Coronary artery (tissue), 2 donors: ENCODE measurements around the gene GRIN1.
A peak's percentile ranks its signal among the peaks of the same experiment; 100 is the strongest.
"Not testable (repeated sequence)": the region's sequence is repeated elsewhere in the genome, so short reads cannot be mapped to it uniquely, and the experiment has no call there.

Experiments
- DNase-seq: peaks from one replicate; pipeline ENCODE4 v3.0.0-alpha.2; 2017; ENCODE audit warnings: low spot score
- H3K27ac ChIP-seq, 2 donors: fragments of 200-600 bp; sonication (generic); one replicate each; pipeline ENCODE4 v1.5.1; 2016 to 2019
- H3K4me3 ChIP-seq: fragments of 200-600 bp; sonication (generic); 2 replicates; pipeline ENCODE4 v1.5.1; 2016; ENCODE audit warnings: mild to moderate bottlenecking, moderate library complexity
- CTCF ChIP-seq: fragments of 200-600 bp; sonication (generic); IDR thresholded peaks from one replicate; pipeline ENCODE4 v1.5.1; 2019; ENCODE audit warnings: antibody characterized with exemption

GRIN1 gene

GRCh38 chr9:137117269-137117731 lies 21.7 kb upstream of the GRIN1 start:
- H3K27ac ChIP-seq = peak overlapping the region in 1 of 2 donors; percentile 74
- no peak overlapping the region for H3K4me3 ChIP-seq
- DNase-seq = no peak
- no peak for TF ChIP-seq CTCF

DNA sequence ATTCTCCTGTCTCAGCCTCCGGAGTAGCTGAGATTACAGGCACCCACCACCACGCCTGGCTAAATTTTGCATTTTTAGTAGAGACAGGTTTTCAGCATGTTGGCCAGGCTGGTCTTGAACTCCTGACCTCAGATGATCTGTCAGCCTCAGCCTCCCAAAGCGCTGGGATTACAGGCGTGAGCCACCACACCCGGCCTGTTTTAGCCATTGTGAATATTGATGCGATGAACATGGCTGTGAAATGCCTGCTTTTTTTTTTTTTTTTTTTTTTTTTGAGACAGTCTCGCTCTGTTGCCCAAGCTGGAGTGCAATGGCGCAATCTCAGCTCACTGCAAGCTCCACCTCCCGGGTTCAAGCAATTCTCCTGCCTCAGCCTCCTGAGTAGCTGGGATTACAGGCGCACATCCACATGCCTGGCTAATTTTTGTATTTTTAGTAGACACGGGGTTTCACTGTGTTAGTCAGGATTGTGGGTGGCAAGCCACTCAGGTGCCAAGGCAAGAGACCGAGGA lies 20.8 kb upstream of the GRIN1 start:
- not testable (repeated sequence) for H3K4me3 ChIP-seq, DNase-seq, H3K27ac ChIP-seq

DNA sequence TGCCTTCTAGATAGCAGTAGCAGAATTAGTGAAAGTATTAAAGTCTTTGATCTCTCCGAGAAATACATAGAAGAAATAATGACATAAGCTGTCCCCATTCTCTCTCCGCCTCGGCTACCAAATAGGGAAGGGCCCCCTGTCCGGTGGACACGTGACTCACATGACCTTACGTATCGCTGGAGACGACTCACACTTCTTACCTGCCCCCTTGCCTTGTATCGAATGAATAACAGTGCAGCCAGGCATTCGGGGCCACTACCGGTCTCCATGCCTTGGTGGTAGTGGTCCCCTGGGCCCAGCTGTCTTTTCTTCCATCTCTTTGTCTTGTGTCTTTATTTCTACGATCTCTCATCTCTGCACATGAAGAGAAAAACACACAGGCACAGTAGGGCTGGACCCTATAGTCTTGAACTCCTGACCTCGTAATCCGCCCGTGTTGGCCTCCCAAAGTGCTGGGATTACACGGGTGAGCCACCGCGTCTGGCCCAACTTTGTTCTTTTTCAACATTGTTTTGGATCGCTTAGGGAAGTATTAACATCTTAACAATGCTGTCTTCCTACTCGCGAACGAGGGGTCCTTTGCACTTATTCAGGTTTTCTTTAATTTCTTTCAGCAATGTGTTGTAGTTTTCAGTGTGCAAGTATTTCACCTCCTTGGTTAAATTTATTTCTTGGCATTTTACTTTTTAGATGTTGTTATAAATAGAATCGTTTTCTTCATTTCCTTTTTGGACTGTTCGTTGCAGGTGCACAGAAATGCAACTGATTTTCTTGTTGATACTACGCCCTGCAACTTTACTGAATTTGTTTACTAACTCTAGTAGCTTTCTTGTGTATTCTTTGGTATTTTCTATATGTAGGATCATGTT lies 16.8 kb upstream of the GRIN1 start:
- H3K27ac ChIP-seq, DNase-seq, H3K4me3 ChIP-seq: not testable (repeated sequence)

GRCh38 chr9:137122796-137123467 lies 16.0 kb upstream of the GRIN1 start:
- not testable (repeated sequence) for DNase-seq, H3K4me3 ChIP-seq, H3K27ac ChIP-seq

DNA sequence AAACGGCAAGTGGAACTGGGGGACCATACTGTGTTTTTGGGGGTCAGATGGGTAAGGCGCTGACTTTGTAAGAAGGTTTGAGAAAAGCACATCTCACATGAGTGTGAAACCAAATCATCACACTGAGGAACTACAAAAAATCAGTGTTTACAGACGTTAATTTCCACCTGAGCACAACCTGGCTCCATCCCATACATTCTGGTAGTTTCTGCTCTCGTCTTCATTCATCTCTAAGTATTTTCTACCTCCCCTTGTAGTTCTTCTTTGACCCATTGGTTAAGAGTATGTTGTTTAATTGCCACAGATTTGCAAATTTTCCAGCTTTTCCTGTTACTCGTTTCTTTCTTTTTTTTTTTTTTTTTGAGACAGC lies 15.5 kb upstream of the GRIN1 start:
- Histone ChIP-seq H3K4me3 (no peak overlapping the region), H3K27ac (no peak overlapping the region)
- TF ChIP-seq CTCF = no peak
- no peak for DNase-seq

GRCh38 chr9:137123952-137124462 lies 14.9 kb upstream of the GRIN1 start:
- not testable (repeated sequence) for H3K4me3 ChIP-seq, DNase-seq, H3K27ac ChIP-seq

GRCh38 chr9:137126786-137127185 lies 12.2 kb upstream of the GRIN1 start:
- peak overlapping the region; percentile 57 for H3K4me3 ChIP-seq
- no peak for DNase-seq
- TF ChIP-seq CTCF = no peak
- peak overlapping the region in 1 of 2 donors; percentile 74 for H3K27ac ChIP-seq

GRCh38 chr9:137127301-137128157 lies 11.4 kb upstream of the GRIN1 start:
- no peak for DNase-seq
- Histone ChIP-seq H3K4me3 (peak overlapping the region; percentile 57), H3K27ac (peak overlapping the region; percentile 37 to 74)
- TF ChIP-seq CTCF = no peak
